Pancreas (tissue), 10 donors: Measurements from ENCODE around the gene RAB29. TPM values are rescaled to one million over a fixed set of nuclear protein-coding genes. Genes with fewer than 3 reads are reported as not detected.
"Not testable (repeated sequence)": the region's sequence is repeated elsewhere in the genome, so short reads cannot be mapped to it uniquely, and the experiment has no call there.

ENCODE experiments used
- ATAC-seq, 4 donors: fragments of 200-7000 bp; cut with Tn5 transposase; one replicate each; pipeline versions ENCODE4 v1.8.0 to v1.9.1; 2020; ENCODE audit warnings: mild to moderate bottlenecking in 4 of 4, moderate library complexity in 4 of 4
- DNase-seq, 6 donors: peaks; one replicate each; pipeline ENCODE4 v3.0.0-alpha.2; 2020
- FAIRE-seq: peaks from 2 replicates; lab custom pipeline; 2012; peaks lifted over from hg19 to GRCh38; lab: Jason Lieb, UNC
- H3K27ac ChIP-seq, 4 donors: fragments of 200-600 bp; sonication (generic); 1 replicate in 3 of 4; 2 replicates in 1 of 4; pipeline versions ENCODE4 v1.5.0 to v1.8.0; 2020
- H3K27me3 ChIP-seq, 4 donors: fragments of 200-600 bp; one replicate each; pipeline ENCODE4 v1.8.0; 2021
- H3K36me3 ChIP-seq, 3 donors: fragments of 200-600 bp; sonication (generic) in 1 of 3; one replicate each; pipeline versions ENCODE4 v1.5.0 to v1.8.0; 2020 to 2021
- H3K4me1 ChIP-seq, 3 donors: fragments of 200-600 bp; one replicate each; pipeline ENCODE4 v1.8.0; 2021
- H3K4me3 ChIP-seq, 4 donors: fragments of 200-600 bp; sonication (generic) in 2 of 4; one replicate each; pipeline versions ENCODE4 v1.5.0 to v1.8.0; 2020 to 2021
- H3K9me3 ChIP-seq, 4 donors: fragments of 200-600 bp; one replicate each; pipeline ENCODE4 v1.8.0; 2021
- WGBS, 2 donors: extraction: QIAGEN DNeasy Blood & Tissue Kit; methylation state at CpG; one replicate each; pipeline ENCODE4 v1.1.7; 2013; 5-methylcytosine and 5-hydroxymethylcytosine counted together
- intact Hi-C, 3 donors: fragments of 100-400 bp; cut with DNase I; formaldehyde crosslinking; loops; one replicate each; pipeline versions ENCODE4 v1.11.1 to v1.14.2; 2022
- polyA plus RNA-seq, 2 donors: library from polyadenylated mRNA; stranded (reverse); fragments of 200-250 nt; gene quantifications; one replicate each; pipeline ENCODE4 v1.2.3, GENCODE V29; 2013
- total RNA-seq, 6 donors: library from RNA; stranded (reverse); fragmentation: NEBNext Ultra II Directional in 4 of 6; extraction: Animal tissue kit (Norgen Biotek cat#: 25700) in 4 of 6; gene quantifications; one replicate each; pipeline versions ENCODE4 v1.2.1 to v1.2.4, GENCODE V29; 2021 to 2023
- TF ChIP-seq, protein P1 (sequence below), 4 donors: fragments of 200-600 bp; sonication (generic) in 3 of 4; IDR thresholded peaks; one replicate each; pipeline versions ENCODE4 v1.5.0 to v1.8.0; 2021; ENCODE audit warnings: antibody characterized with exemption in 4 of 4
- donor health status: healthy with polysubstance abuse.
- donor health status: DM: no; HTN: no; CAD: no; lungs with moderate emphysema.
- donor health status: DM: no; HTN: no; CAD: no.
- donor health status: control.
- donor health status: control.
- donor health status: Bipolar disorder and iron deficiency.
- donor health status: DM: yes; HTN: yes; CAD: no.
- donor health status: DM: no; HTN: no; CAD: no.
- donor health status: DM: no; HTN: no; CAD: no.
- donor health status: DM: yes; HTN: yes; CAD: no.

RAB29 gene
- 10 to 100 TPM in 2 of 6 donors, 1 to 10 TPM in 4; 5.4 to 12.2 (median 7.0) TPM for total RNA-seq
- polyA plus RNA-seq: 10 to 100 TPM in 1 of 2 donors, 1 to 10 TPM in 1; 6.5 to 10.8 TPM

DNA sequence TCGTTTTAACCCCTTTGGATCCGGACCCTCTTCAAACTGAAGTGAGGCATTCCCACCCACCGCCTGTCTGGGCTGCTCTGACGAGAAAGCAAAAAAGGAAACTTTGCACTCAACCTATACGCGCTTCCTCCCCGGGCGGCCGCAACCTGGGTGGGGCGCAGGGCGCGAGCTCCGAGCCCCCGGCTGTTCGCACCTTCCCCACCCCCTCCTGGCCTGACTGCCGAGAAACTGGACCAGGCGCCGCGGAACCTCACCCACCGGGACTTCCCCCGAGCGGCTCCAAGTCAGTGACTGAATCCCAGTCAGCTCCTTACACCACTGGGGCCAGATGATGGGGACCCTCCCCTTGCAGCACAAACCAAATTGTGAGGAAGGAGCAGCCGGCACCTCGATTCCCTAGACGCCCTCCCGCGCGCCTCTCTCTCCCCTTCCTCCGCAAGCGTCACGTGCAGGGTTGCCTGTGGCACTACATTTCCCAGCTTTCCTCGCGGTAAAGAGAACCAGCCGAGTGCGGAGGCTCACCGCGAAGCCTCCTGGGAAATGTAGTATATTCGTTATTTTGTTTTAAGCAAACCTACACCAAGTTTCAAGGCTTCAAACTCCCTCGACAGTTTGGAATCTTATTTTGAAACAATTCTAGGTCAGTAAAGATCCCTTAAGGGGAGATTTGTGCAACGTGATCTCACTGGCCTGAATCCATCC, at the start of gene RAB29:
Gene RAB29, minus strand, starts transcription at position 468 of the 702 bp plus-strand sequence. CDS start 526 bp downstream, outside the sequence.
- ATAC-seq (peak; percentile 97 to 99 (median 98)), FAIRE-seq (no peak), DNase-seq (peak; percentile 63 to 85 (median 78))
- TF ChIP-seq, protein P1, sequence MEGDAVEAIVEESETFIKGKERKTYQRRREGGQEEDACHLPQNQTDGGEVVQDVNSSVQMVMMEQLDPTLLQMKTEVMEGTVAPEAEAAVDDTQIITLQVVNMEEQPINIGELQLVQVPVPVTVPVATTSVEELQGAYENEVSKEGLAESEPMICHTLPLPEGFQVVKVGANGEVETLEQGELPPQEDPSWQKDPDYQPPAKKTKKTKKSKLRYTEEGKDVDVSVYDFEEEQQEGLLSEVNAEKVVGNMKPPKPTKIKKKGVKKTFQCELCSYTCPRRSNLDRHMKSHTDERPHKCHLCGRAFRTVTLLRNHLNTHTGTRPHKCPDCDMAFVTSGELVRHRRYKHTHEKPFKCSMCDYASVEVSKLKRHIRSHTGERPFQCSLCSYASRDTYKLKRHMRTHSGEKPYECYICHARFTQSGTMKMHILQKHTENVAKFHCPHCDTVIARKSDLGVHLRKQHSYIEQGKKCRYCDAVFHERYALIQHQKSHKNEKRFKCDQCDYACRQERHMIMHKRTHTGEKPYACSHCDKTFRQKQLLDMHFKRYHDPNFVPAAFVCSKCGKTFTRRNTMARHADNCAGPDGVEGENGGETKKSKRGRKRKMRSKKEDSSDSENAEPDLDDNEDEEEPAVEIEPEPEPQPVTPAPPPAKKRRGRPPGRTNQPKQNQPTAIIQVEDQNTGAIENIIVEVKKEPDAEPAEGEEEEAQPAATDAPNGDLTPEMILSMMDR (IDR thresholded peaks at IDR 0.05): no peak
- peaks cover 0 to 3% (median 0%) of the 10 kb centered on the region in 3 donors for H3K4me1 ChIP-seq
- no peaks in the 10 kb centered on the region for H3K9me3 ChIP-seq
- 0% methylated on average over 40 of the region's 40 CpGs for WGBS, 2 donors
- H3K36me3 ChIP-seq: no peaks in the 10 kb centered on the region
- no peaks in the 10 kb centered on the region for H3K27me3 ChIP-seq
- H3K4me3 ChIP-seq: peak within 1 kb of the TSS; percentile 66 to 81 (median 74)
- intact Hi-C loops: no loop called here
- H3K27ac ChIP-seq: peak within 1 kb of the TSS in 1 of 4 donors; percentile 24

DNA sequence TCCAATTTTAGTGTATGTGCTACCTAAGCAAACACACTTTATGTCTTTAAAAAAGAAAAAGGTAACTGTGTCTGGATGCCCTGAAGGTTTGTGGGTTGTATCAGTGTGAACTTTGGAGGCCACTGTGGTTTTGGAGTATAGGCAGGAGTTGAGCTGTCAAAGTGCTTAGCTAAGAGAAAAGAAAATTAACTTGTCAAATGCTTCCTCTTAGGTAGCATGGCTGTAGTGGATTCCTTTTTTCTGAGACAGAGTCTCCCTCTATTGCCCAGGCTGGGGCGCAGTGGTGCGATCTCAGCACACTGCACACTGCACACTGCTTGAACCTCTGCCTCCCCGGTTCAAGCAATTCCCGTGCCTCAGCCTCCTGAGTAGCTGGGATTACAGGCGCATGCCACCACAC, 48.9 kb upstream of the RAB29 start:
- intact Hi-C loops: no loop called here
- 98 to 99% methylated on average over 5 of the region's 5 CpGs for WGBS, 2 donors

DNA sequence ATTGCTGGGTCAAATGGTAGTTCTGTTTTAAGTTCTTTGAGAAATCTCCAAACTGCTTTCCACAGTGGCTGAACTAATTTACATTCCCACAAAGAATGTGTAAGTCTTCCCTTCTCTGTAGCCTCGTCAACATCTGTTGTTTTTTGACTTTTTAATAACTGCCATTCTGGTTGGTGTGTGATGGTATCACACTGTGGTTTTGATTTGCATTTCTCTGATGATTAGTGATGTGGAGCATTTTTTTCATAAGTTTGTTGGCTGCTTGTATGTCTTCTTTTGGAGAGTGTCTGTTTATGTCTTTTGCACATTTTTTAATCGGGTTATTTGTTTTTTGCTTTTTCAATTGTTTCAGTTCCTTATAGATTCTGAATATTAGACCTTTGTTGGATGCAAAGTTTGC, 48.0 kb upstream of the RAB29 start:
- H3K36me3 ChIP-seq, H3K9me3 ChIP-seq, ATAC-seq, intact Hi-C loops, FAIRE-seq, H3K27me3 ChIP-seq, H3K4me3 ChIP-seq, H3K27ac ChIP-seq, DNase-seq: not testable (repeated sequence)
- H3K4me1 ChIP-seq: peaks cover 0 to 11% (median 0%) of the 10 kb centered on the region in 3 donors
- WGBS, 2 donors: 95% methylated on average over 2 of the region's 2 CpGs

More for the DNA sequence above, 48.9 kb upstream of the RAB29 start:
- DNase-seq (no peak), FAIRE-seq (no peak), ATAC-seq (no peak)
- Histone ChIP-seq H3K9me3 (no peaks in the 10 kb centered on the region), H3K36me3 (no peaks in the 10 kb centered on the region), H3K27ac (no peak overlapping the region), H3K4me1 (peaks cover 0 to 13% (median 0%) of the 10 kb centered on the region in 3 donors), H3K4me3 (no peak overlapping the region), H3K27me3 (no peaks in the 10 kb centered on the region)
- TF ChIP-seq, protein P1 (IDR thresholded peaks at IDR 0.05): no peak

DNA sequence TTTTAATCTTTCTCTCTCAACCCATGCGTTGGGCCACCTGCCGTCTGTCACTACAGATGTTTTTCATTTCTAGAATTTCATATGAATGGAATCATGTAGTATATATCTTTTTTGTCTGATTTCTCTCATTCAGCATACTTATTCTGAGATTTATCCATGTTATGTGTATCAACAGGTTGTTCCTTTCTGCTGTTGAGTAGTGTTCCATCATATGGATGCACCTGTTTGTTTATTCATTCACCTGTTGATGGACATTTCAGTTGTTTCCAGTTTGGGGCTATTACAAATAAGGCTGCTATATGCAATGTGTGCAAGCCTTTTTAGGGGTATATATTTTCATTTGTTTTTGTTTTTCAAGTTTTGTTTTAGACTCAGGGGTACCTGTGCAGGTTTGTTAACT, 47.1 kb upstream of the RAB29 start:
- no peak overlapping the region for H3K27ac ChIP-seq
- WGBS, 2 donors: 91 to 92% methylated on average over 2 of the region's 2 CpGs
- no peaks in the 10 kb centered on the region for H3K9me3 ChIP-seq
- TF ChIP-seq, protein P1 (IDR thresholded peaks at IDR 0.05): no peak
- H3K4me1 ChIP-seq: peaks cover 0 to 4% (median 0%) of the 10 kb centered on the region in 3 donors
- no peak for DNase-seq
- intact Hi-C loops: no loop called here
- no peak overlapping the region for H3K4me3 ChIP-seq
- no peak for FAIRE-seq
- H3K36me3 ChIP-seq: no peaks in the 10 kb centered on the region
- H3K27me3 ChIP-seq: no peaks in the 10 kb centered on the region
- ATAC-seq: no peak

GRCh38 chr1:205817988-205818387, 42.7 kb upstream of the RAB29 start:
- no peak for ATAC-seq
- intact Hi-C loops: no loop called here
- DNase-seq: no peak
- Histone ChIP-seq H3K36me3 (no peaks in the 10 kb centered on the region), H3K4me3 (no peak overlapping the region), H3K4me1 (peaks cover 0 to 7% (median 3%) of the 10 kb centered on the region in 3 donors), H3K27ac (no peak overlapping the region), H3K9me3 (no peaks in the 10 kb centered on the region), H3K27me3 (no peaks in the 10 kb centered on the region)
- TF ChIP-seq, protein P1 (IDR thresholded peaks at IDR 0.05): no peak
- WGBS, 2 donors: 90 to 97% methylated on average over 3 of the region's 3 CpGs
- FAIRE-seq: no peak
